LHCN-M2 (cell line): ENCODE results near the gene USP9Y. TPM values are rescaled to one million over a fixed set of nuclear protein-coding genes. Genes with fewer than 3 reads are reported as not detected.
"Not testable (repeated sequence)": the region's sequence is repeated elsewhere in the genome, so short reads cannot be mapped to it uniquely, and the experiment has no call there.

Source experiments
- DNase-seq: peaks from one replicate; pipeline ENCODE4 v3.0.0-alpha.2; 2012; ENCODE audit warnings: low read depth
- polyA plus RNA-seq: library from polyadenylated mRNA; unstranded; fragments of >200 nt; gene quantifications from one replicate; pipeline ENCODE4 v1.2.1, GENCODE V29; 2012; ENCODE audit warnings: missing spikeins
- total RNA-seq: library from RNA; depleted of rRNA; stranded (reverse); fragments of >200 nt; gene quantifications from 2 replicates; pipeline ENCODE4 v1.2.3, GENCODE V29; 2014; rRNA removed

USP9Y gene, protein sequence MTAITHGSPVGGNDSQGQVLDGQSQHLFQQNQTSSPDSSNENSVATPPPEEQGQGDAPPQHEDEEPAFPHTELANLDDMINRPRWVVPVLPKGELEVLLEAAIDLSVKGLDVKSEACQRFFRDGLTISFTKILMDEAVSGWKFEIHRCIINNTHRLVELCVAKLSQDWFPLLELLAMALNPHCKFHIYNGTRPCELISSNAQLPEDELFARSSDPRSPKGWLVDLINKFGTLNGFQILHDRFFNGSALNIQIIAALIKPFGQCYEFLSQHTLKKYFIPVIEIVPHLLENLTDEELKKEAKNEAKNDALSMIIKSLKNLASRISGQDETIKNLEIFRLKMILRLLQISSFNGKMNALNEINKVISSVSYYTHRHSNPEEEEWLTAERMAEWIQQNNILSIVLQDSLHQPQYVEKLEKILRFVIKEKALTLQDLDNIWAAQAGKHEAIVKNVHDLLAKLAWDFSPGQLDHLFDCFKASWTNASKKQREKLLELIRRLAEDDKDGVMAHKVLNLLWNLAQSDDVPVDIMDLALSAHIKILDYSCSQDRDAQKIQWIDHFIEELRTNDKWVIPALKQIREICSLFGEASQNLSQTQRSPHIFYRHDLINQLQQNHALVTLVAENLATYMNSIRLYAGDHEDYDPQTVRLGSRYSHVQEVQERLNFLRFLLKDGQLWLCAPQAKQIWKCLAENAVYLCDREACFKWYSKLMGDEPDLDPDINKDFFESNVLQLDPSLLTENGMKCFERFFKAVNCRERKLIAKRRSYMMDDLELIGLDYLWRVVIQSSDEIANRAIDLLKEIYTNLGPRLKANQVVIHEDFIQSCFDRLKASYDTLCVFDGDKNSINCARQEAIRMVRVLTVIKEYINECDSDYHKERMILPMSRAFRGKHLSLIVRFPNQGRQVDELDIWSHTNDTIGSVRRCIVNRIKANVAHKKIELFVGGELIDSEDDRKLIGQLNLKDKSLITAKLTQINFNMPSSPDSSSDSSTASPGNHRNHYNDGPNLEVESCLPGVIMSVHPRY (N-terminal part only)
- total RNA-seq = 13.0 and 14.9 TPM in 2 replicates
- 7.0 TPM for polyA plus RNA-seq

DNA sequence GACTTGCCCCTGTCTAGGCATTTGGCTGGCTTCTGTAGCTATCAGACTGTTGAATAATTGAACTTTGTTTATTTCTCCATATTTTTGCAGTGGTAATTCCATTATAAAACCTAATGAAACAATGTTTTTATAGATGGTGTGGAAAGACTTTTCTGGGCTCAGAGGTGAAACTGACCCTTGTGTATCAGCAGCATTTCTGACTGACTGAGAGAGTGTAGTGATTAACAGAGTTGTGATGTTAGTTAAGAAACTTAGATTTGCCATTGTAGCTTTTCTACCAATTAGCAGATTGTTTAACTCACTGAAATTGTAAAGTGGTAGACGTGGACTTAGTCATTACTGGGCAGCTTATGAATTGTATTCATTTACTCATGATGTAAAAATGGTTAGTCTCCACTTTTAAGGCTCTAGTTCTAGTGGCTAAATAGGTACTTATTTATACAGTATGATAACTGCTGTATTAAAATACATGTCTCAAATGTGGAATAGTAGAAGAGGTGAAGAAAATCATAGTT lies at the start of gene USP9Y:
Gene USP9Y, plus strand, starts transcription at position 51 of the 515 bp plus-strand sequence. CDS start 8,217 bp downstream, outside the sequence.
- DNase-seq = no peak

DNA sequence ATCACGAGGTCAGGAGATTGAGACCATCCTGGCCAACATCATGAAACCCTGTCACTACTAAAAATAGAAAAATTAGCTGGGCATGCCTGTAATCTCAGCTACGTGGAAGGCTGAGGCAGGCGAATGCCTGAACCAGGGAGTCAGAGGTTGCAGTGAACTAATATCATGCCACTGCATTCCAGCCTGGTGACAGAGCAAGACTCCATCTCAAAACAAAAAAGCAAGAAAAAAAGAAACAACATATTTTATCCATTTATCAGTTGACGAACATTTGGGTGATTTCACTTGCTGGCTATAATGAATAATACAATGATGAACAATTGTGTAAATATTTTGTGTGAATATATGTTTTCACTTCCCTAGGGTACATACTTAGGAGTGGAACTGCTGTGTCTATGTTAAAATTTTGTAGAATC lies 49.4 kb upstream of the USP9Y start:
- DNase-seq = peak; percentile 87

DNA sequence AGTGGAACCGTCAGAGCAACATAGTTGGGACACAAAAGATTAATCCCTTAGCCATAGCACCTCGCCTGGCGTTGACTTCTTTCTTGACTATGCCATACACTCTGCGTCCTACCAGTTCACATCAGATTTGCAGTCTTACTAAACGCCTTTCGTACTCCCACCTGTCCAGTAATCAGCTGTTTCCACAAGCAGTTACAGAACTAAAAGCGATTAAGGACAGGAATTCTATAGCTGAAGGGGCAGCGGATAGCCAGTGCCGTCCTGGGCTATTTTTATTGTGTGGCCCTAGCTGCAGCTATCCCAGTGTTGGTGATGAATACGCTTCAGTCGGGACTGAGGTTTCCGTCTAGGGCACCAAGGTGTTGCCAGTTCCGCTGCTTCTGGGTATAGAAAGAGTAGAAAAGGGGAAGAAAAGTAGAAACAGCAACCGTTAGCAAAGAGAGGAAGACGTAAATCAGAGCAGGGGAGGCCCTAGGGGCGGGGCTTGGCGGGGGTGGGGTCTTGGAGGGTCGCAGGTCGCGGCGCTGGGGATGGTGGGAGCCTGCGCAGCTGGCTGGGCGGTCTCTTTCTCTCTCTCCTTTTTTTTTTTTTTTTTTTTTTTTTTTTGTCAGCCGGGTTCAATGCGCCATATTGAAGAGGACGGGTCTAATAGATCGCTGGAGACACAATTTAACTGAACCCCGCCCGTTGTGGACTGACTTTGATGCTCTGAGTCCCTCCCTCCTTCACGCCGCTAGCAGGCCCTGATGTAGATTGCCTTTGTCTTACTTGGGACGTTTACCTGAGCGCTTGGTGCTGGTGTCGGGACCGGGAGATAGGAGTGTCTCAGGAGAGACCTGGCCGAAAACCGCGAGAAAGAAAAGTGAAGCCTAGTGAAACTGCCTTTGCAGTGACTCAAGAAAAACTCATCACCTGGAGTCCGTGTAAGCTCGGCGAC lies 39.0 kb upstream of the USP9Y start:
- peak; percentile 72 for DNase-seq

DNA sequence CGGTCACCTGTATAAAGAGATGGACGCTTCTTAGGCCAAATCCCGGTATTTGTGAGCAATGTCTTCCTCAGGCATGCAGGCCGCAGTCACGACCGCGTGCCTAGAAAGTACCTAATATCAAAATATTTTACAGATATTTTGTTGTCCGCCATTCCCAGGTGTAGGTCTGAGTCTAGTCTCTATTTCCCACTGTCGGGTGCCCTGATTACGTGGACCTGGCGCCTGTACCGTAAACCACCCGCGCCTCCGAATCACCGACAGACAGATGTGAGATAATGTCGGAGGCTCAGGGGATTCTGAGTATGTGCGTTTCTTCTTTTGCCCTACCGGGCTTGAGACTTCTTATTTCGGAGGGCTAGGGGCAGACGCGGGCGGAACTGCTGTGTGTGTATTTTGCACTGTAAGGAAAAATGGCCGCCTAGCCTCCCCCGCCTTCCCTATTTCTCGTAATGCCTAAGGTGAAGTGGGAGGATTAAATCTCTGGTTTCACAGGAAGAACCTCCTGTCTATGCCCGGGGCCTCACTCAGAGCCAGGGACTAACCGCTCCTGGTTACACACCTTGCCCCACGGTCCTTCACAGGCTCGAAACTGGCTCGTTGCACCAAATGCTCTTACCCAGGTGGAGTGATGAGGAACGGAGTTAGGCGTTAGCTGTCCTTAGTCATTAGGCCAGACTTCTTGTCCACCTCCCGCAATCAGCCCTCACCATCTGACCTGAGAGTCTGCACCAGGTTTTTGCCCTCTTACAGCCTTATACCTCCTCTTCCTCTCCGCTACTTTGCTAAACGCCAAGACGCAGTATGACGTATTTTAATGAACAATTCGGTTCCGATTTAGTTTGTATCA lies 38.1 kb upstream of the USP9Y start:
- DNase-seq = no peak

DNA sequence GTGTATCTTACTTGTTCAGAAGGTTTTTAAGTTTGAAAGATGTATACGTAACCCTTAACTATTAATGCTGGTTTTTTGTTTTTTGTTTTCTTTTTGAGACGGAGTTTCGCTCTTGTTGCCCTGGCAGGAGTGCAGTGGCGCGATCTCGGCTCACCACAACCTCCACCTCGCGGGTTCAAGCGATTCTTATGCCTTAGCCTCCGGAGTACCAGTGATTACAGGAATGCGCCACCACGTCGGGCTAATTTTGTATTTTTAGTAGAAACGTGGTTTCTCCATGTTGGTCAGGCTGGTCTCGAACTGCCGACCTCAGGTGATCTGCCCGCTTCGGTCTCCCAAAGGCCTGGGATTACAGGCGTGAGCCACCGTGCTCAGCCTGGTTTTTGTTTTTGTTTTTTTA lies 37.2 kb upstream of the USP9Y start:
- not testable (repeated sequence) for DNase-seq

DNA sequence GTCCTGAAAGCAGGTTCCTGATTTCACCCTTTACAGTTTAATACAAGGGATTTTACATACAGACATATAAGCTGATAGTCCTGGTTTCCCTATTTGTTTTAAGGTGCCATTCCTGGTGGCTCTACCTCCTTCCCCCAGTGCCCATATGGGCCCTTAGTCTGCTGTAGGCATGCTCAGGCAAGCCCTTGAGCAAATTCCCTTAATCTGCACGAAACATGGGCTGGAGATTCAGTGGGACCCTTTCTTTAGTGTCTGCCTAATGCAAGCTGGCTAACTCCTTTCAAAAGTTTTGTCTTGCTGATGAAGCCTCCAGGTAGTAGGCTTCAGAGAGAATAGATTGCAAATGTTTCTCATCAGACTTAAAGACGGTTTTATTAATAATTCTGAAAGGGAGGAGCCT lies 22.9 kb upstream of the USP9Y start:
- no peak for DNase-seq

DNA sequence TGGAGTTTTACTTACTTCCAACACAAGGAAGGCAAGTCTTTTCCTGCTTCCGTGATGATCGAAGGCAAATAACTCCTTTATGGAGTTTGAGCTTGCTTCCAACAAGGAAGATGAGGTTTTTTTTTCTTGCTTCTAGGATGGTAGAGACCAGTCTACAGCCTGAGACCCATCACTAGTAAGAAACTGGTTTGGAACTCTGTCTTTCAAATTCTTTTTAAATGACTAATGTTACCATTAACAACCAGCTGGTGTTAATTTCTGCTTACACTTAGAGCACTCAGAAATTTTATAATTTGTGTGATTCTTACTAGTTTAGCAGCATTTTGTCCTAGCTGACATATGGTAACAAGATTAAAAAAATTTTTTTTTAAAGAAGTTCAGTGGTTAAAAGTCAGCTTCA lies 19.5 kb upstream of the USP9Y start:
- peak; percentile 28 for DNase-seq

DNA sequence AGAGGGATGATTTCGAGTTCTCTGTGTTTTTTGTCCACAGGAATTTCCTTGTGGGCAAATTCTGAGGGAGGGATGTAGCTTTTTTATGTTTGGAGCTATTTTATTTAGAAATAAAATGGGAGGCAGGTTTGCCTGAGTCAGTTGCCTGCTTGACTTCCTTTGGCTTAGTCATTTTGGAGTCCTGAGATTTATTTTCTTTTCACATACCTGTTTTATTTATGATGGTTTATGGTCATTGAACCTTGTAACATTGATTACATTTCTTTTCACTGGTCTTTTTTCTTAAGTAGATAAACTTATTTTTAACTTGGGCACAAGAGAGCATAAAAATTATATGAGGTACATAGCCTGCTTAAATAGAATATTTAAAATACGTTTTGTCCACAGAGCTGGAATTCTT lies 12.7 kb upstream of the USP9Y start:
- no peak for DNase-seq

DNA sequence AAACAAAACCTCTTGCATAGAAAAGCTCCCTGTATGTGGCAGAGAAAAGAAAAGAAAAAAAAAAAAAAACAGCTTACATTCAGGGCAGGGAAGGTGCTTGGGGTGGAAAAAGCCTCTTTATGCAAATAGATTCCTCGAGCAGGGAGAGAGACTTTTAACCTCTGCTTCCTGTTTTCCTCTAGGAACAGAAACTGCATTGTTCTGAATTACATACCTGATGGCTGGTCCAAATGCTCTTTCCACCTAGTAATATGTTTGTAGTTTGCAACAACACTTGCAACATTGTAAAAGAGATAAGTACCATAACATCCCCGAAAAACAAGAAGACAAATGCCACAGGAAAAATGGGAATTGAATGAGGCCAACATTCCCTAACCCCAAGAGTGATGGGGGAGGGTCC lies 944 bp upstream of the USP9Y start:
- DNase-seq = no peak

DNA sequence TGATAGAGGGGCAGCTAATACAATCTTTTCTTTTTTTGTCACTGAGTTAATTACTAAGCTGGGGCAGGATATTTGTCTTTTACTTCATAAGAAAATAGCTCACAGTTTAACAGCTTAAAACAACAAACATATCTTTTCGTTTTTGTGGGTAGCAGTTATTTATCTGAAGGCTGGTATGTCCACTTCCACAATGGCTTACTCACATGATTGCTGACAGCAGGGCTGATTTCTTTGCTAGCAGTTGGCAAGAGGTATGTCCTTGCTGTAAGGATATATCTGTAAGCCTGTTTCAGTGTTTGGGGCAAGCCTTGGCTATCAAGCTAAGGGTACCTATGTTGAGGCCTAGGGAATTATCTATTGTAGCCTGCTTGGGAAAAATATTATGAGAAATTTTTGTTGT lies 1.1 kb downstream of the USP9Y start:
- DNase-seq = peak; percentile 76

DNA sequence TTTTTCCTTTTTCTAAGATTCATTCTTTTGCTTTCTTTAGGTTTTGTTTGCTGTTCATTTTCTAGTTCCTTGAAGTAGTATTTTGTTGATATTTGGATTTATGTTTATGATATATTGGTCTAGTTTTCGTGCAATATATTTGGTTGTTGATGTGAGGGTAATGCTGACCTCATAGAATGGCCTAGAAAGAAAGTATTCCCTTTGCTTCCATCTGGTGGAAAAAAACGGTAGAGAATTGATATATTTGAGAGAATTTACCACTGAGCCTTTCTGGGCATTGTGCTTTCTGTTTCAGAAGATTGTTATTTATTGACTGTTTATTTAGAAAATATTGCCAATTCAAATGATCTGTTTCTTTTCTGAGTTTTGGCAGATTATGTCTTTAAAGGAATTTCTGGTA lies 9.4 kb downstream of the USP9Y start:
- peak; percentile 27 for DNase-seq

DNA sequence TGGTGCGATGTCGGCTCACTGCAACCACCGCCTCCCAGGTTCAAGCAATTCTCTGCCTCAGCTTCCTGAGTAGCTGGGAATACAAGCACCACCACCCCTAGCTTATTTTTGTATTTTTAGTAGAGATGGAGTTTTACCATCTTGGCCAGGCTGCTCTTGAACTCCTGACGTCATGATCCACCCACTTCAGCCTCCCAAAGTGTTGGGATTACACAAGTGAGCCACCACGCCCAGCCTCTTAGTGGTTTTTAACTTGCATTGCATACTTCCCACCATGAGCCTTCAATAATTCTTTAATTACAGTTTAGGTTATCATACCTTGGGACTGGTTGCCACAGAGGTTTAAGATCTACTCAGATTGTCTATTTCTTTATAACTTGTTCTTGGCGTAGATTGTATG lies 14.3 kb downstream of the USP9Y start:
- no peak for DNase-seq

DNA sequence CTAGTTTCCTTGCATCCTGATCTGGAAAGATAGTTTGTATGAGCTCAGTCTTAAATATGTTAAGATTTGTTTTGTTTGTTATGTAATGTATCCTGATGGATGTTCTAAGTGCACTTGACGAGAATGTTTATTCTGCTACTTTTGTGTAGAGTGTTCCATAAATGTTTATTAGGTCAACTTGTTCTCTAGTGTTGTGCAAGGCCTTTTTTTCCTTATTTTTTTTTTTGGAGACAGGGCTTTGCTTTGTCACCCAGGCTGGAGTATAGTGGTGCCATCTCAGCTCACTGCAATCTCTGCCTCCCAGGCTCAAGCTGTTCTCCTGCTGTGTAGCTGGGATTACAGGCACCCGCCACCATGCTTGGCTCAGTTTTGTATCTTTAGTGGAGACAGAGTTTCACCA lies 28.7 kb downstream of the USP9Y start:
- DNase-seq = no peak

DNA sequence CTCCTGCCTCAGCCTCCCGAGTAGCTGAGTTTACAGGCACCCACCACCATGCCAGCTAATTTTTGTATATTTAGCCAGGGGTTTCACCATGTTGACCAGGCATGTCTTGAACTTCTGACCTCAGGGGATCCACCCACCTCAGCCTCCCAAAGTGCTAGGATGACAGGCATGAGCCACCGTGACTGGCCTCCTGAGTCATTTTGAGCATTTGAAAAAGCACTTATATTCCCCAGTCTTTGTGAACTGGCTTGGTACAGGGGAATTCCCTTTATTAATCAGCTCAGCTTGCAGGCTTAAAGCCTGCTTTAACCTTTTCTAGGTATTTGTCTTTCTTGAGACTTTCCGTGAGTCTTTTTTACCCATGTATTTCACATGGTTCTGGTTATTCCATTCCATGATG lies 32.6 kb downstream of the USP9Y start:
- DNase-seq = peak; percentile 50

DNA sequence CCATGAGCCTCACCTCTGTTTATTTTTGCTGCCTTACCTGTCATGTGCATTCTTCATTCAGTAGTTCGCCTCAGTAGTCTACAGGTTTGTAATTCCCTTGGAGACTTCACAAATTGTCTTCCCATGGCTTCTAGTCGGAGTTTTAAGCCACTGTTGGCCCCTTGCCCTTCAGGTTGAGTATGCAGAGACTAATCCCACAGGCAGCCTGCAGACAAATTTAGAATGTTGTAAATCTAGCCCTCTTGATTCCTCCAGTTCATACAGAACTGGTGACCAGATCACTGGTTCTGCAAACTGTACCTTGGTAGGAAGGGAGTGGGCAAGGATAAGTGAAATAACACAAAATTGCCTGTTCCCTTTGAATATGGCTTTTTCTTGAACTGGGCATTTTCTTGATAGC lies 33.0 kb downstream of the USP9Y start:
- DNase-seq = peak; percentile 3

DNA sequence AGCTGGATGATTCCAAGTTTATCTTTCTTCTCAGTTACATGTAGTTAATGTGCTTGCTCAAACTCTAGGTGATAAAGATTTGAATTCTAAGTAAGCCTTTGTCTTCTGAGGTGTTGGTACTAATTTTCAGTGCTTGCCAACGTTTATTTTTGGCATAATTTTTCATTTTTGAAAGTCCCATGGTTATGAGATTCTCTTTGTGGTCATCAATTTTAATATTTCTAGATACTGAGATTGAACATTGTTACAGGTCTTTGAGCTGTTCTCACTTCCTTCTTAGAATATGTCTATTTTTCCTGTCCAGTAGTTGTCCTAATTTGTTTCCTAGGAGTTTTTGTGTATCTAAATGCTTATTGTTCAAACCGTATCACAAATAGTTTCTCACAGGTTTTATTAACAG lies 40.4 kb downstream of the USP9Y start:
- no peak for DNase-seq

DNA sequence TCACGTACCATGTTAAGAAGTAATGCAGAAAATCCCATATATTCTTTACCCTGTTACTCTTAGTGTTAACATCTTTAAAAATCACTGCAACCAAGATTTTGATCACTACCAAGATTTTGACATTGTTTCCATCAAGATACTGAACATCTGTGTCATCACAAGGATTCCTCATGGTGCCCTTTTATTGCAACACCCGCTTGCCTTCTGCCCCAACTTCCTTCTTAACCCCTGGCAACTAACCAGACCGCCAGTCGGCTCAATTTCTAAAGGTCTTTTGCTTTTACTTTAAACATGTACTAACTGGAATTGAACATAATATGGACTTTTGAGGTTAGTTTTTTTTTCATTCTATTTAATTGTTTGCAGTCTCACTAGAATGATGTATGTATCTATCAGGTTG lies 41.7 kb downstream of the USP9Y start:
- no peak for DNase-seq

DNA sequence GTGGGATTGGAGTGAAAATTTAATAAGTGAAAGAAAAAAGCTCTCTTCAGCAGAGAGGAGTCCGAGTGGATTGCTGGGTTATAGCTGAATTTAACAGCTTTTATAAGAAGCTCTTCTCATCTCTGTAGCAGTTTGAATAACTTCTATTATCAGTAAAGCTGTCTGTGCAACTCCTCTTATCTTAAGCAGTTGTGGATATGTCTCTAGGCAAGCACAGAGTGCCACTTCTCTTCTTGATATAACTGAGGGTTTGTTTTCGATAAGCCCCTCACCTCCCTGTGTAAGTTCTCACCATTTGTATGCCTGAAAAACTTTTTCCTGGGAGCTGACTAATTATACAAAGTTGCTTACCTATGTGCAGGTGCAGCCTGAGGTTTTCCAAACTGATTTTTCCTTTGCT lies 43.1 kb downstream of the USP9Y start:
- DNase-seq = no peak

DNA sequence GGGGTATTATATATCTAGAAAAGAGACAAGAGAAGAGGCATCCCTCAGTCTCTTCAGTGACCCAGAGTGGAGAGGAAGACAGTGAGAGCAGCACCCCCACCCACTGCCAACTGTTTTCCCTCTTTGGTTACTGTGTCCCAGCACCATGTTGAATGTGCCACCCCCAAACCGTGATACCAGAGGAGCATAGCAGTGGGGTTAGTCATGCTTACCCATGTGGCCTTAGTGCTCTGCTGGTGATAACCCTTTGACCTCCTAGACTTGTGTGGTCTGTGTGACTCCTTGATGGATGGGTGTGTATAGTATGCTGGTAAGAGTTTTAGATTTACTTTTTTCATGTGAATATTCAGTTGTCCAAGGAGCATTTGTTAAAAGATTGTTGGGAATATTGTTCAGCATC lies 48.3 kb downstream of the USP9Y start:
- peak; percentile 26 for DNase-seq

DNA sequence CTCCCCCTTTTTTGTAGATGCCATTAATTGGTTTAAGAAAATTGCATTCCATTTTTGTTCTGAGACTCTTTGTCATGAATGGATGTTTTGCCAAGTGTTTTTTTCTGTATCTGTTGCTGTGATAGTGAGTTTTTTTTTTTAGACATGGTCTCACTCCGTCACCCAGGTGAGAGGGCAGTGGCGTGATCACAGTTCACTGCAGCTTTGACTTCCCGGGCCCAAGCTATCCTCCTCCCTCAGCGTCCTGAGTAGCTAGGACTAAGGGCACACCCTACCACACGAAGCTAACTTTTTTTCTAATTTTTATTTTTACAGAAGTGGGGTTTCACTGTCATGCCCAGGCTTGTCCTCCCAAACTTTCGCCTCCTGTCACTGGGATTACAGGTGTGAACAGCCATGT lies 51.8 kb downstream of the USP9Y start:
- DNase-seq = no peak
